PC-3 (cell line): ENCODE data around the gene GC. TPM values are rescaled to one million over a fixed set of nuclear protein-coding genes. Genes with fewer than 3 reads are reported as not detected.

Experiments used
- ATAC-seq: fragments of 200-7000 bp; cut with Tn5 transposase; 2 replicates; pipeline ENCODE4 v1.9.1; 2020; ENCODE audit warnings: mild to moderate bottlenecking, moderate library complexity
- BruUV-seq: library from RNA; stranded (reverse); fragments of 400-500 nt; replicated peaks from 2 replicates; lab custom pipeline; 2021; lab: Mats Ljungman, UMichigan
- CTCF ChIA-PET: fragments of 300-600 bp; sonication (Branson Sonifier 250); formaldehyde crosslinking; loops from one replicate; lab custom pipeline; 2022; ENCODE audit warnings: antibody characterized with exemption; lab: Charles Lee
- POLR2A ChIA-PET: fragments of 300-600 bp; sonication (Branson Sonifier 250); formaldehyde crosslinking; loops from one replicate; lab custom pipeline; 2022; ENCODE audit warnings: antibody characterized with exemption; ENCODE audit not compliant: unreplicated experiment; lab: Charles Lee
- DNase-seq: peaks from one replicate; pipeline ENCODE4 v3.0.0-alpha.2; 2015
- H2AFZ ChIP-seq: fragments of 300-600 bp; sonication (generic); 2 replicates; pipeline ENCODE4 v1.6.0; 2016; ENCODE audit warnings: antibody characterized with exemption, low read length
- H3F3A ChIP-seq: fragments of 300-600 bp; sonication (generic); one replicate; pipeline ENCODE4 v1.6.0; 2017; ENCODE audit warnings: antibody characterized with exemption, low read length, control low read depth, mild to moderate bottlenecking; ENCODE audit not compliant: unreplicated experiment
- H3K27ac ChIP-seq: fragments of 300-600 bp; sonication (generic); 2 replicates; pipeline ENCODE4 v1.5.1; 2016; ENCODE audit warnings: mild to moderate bottlenecking, low read length
- H3K27me3 ChIP-seq: fragments of 300-600 bp; sonication (generic); 2 replicates; pipeline ENCODE4 v1.6.1; 2016; ENCODE audit warnings: low read length, mixed read lengths
- H3K36me3 ChIP-seq: fragments of 300-600 bp; sonication (generic); 2 replicates; pipeline ENCODE4 v1.6.1; 2016; ENCODE audit warnings: low read depth, mixed run types, low read length, mixed read lengths
- H3K4me1 ChIP-seq: fragments of 300-600 bp; sonication (generic); 2 replicates; pipeline ENCODE4 v1.5.1; 2016; ENCODE audit warnings: low read length; ENCODE audit not compliant: insufficient read depth
- H3K4me2 ChIP-seq: fragments of 300-600 bp; sonication (generic); 2 replicates; pipeline ENCODE4 v1.6.0; 2016; ENCODE audit warnings: low read length
- H3K4me3 ChIP-seq: fragments of 300-600 bp; sonication (generic); 2 replicates; pipeline ENCODE4 v1.5.1; 2016; ENCODE audit warnings: mild to moderate bottlenecking, low read length, mixed read lengths
- H3K79me2 ChIP-seq: fragments of 300-600 bp; sonication (generic); 2 replicates; pipeline ENCODE4 v1.6.1; 2017; ENCODE audit warnings: low read length, mixed read lengths
- H3K9ac ChIP-seq: fragments of 300-600 bp; sonication (generic); 2 replicates; pipeline ENCODE4 v1.6.0; 2016; ENCODE audit warnings: mild to moderate bottlenecking, low read length
- H3K9me2 ChIP-seq: fragments of 300-600 bp; sonication (generic); replicated peaks from 2 replicates; pipeline ENCODE4 v1.6.1; 2016; ENCODE audit warnings: mixed run types, low read length, mixed read lengths
- H3K9me3 ChIP-seq: fragments of 300-600 bp; sonication (generic); 2 replicates; pipeline ENCODE4 v1.6.1; 2016; ENCODE audit warnings: low read length, mixed read lengths
- H4K20me1 ChIP-seq: fragments of 300-600 bp; sonication (generic); 2 replicates; pipeline ENCODE4 v1.6.1; 2016; ENCODE audit warnings: low read length, mixed read lengths
- EZH2 ChIP-seq: fragments of 300-600 bp; sonication (generic); IDR thresholded peaks from one replicate; pipeline ENCODE4 v1.6.1; 2017; ENCODE audit warnings: antibody characterized with exemption, mild to moderate bottlenecking, low read length; ENCODE audit not compliant: unreplicated experiment
- EZH2phosphoT487 ChIP-seq: fragments of 300-600 bp; sonication (generic); IDR thresholded peaks from 2 replicates; pipeline ENCODE4 v1.6.1; 2018; ENCODE audit warnings: mild to moderate bottlenecking, antibody characterized with exemption, low read length, borderline replicate concordance
- intact Hi-C: fragments of 100-400 bp; cut with micrococcal nuclease; formaldehyde crosslinking; loops from 2 replicates; pipeline ENCODE4 v1.9.0; 2023
- total RNA-seq: library from RNA; depleted of rRNA; stranded (reverse); fragments of >200 nt; gene quantifications from 2 replicates; pipeline ENCODE4 v1.2.3, GENCODE V29; 2014
- TF ChIP-seq, protein P1 (sequence below): fragments of 300-600 bp; sonication (generic); conservative IDR thresholded peaks from 2 replicates; pipeline ENCODE4 v1.5.1; 2017; ENCODE audit warnings: antibody characterized with exemption, low read depth, mild to moderate bottlenecking, low read length

The GC gene
- total RNA-seq, 1 experiment from 2014 or later: not detected

DNA sequence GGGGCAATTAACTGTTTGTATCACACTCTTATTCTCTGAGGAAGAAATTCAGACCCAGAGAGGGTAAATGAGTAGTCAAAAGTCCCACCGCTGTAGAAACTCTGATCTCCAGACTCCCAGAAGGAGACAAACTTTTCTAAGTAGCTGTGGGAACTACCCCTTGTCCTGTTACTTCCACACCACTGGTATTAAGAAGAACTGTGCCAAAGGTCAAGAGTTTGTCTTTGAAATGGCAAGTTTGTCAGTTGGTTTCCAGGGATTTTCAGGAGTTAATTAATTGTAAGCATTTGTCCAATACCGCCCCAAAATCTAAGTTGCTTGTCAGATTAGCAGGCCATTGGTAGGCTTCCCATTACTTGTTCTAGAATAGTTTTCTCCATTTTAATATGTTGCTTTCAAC, 85.7 kb downstream of the GC start:
- H3K36me3 ChIP-seq: no peaks in the 10 kb centered on the region
- no peaks in the 10 kb centered on the region for H3K4me1 ChIP-seq
- no peak for ATAC-seq
- H3K4me3 ChIP-seq: no peak overlapping the region
- no peak for DNase-seq
- H4K20me1 ChIP-seq: no peaks in the 10 kb centered on the region
- TF ChIP-seq EZH2 (no peak), EZH2phosphoT487 (no peak)
- POLR2A ChIA-PET: no interaction called here
- H3K27me3 ChIP-seq: no peaks in the 10 kb centered on the region
- CTCF ChIA-PET: no interaction called here
- H2AFZ ChIP-seq: no peak overlapping the region
- no peaks in the 10 kb centered on the region for H3K9me2 ChIP-seq
- no peaks in the 10 kb centered on the region for H3K9me3 ChIP-seq
- no peaks in the 10 kb centered on the region for H3K79me2 ChIP-seq
- intact Hi-C loops: no loop called here
- BruUV-seq: no TSS peak
- no peaks in the 10 kb centered on the region for H3F3A ChIP-seq
- no peak overlapping the region for H3K4me2 ChIP-seq
- no peak overlapping the region for H3K27ac ChIP-seq
- no peak overlapping the region for H3K9ac ChIP-seq

DNA sequence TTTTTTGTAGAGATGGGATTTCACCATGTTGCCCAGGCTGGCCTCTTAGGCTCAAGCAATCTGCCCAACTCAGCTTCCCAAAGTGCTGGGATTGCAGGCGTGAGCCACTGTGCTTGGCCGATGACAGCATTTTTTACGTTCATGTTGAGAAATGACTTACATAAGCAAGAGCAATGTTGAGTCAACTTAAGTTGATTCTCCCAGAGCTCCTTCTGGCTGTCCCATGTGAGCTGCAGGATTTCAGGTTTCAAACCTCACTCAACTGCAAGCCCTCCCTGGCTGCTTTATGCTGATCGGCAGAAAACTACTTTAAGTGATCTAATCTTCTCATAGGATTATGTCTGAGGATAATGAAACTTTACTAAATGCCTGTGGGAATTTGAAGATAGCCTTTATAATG, 86.8 kb downstream of the GC start:
- no peaks in the 10 kb centered on the region for H4K20me1 ChIP-seq
- no peaks in the 10 kb centered on the region for H3K9me3 ChIP-seq
- DNase-seq (no peak), ATAC-seq (no peak)
- H3K27me3 ChIP-seq: no peaks in the 10 kb centered on the region
- H3K4me1 ChIP-seq: no peaks in the 10 kb centered on the region
- no peaks in the 10 kb centered on the region for H3K9me2 ChIP-seq
- no peak overlapping the region for H2AFZ ChIP-seq
- no peaks in the 10 kb centered on the region for H3K79me2 ChIP-seq
- H3K27ac ChIP-seq: no peak overlapping the region
- no peaks in the 10 kb centered on the region for H3F3A ChIP-seq
- no peak overlapping the region for H3K4me3 ChIP-seq
- TF ChIP-seq EZH2phosphoT487 (no peak), EZH2 (no peak)
- TF ChIP-seq, protein P1, sequence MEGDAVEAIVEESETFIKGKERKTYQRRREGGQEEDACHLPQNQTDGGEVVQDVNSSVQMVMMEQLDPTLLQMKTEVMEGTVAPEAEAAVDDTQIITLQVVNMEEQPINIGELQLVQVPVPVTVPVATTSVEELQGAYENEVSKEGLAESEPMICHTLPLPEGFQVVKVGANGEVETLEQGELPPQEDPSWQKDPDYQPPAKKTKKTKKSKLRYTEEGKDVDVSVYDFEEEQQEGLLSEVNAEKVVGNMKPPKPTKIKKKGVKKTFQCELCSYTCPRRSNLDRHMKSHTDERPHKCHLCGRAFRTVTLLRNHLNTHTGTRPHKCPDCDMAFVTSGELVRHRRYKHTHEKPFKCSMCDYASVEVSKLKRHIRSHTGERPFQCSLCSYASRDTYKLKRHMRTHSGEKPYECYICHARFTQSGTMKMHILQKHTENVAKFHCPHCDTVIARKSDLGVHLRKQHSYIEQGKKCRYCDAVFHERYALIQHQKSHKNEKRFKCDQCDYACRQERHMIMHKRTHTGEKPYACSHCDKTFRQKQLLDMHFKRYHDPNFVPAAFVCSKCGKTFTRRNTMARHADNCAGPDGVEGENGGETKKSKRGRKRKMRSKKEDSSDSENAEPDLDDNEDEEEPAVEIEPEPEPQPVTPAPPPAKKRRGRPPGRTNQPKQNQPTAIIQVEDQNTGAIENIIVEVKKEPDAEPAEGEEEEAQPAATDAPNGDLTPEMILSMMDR: no peak
- H3K4me2 ChIP-seq: no peak overlapping the region
- no TSS peak for BruUV-seq
- CTCF ChIA-PET: no interaction called here
- POLR2A ChIA-PET: no interaction called here
- no peak overlapping the region for H3K9ac ChIP-seq
- intact Hi-C loops: no loop called here
- H3K36me3 ChIP-seq: no peaks in the 10 kb centered on the region

DNA sequence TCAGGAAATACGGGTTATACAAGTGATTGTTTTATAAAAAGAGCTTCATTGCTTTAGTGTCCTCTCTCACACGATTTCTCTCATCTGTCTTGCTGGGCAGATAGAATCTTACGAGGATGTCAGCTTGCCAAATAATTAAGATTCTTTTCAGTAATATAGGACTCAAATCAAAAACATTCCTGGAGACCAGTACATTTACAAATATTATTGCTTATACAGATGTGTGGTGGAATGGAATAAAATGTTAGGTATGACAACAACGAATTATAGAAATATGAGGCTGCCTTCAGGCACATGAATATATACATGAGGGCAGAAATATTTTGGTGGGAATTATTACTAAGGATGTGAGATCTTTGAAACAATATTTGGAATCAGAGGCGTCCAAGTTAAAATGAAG, 88.9 kb downstream of the GC start:
- H3K9me3 ChIP-seq: no peaks in the 10 kb centered on the region
- no peaks in the 10 kb centered on the region for H3K27me3 ChIP-seq
- no peak overlapping the region for H3K9ac ChIP-seq
- no peaks in the 10 kb centered on the region for H3K79me2 ChIP-seq
- H3K36me3 ChIP-seq: no peaks in the 10 kb centered on the region
- no peaks in the 10 kb centered on the region for H4K20me1 ChIP-seq
- ATAC-seq (no peak), DNase-seq (no peak)
- H3K27ac ChIP-seq: no peak overlapping the region
- CTCF ChIA-PET: no interaction called here
- no peaks in the 10 kb centered on the region for H3K4me1 ChIP-seq
- POLR2A ChIA-PET: no interaction called here
- intact Hi-C loops: no loop called here
- no peak overlapping the region for H3K4me3 ChIP-seq
- H2AFZ ChIP-seq: no peak overlapping the region
- no TSS peak for BruUV-seq
- TF ChIP-seq, protein P1: no peak
- TF ChIP-seq EZH2 (no peak), EZH2phosphoT487 (no peak)
- H3K4me2 ChIP-seq: no peak overlapping the region
- no peaks in the 10 kb centered on the region for H3K9me2 ChIP-seq
- no peaks in the 10 kb centered on the region for H3F3A ChIP-seq
